ENCODE results near the gene GLIPR1L1.

DNA sequence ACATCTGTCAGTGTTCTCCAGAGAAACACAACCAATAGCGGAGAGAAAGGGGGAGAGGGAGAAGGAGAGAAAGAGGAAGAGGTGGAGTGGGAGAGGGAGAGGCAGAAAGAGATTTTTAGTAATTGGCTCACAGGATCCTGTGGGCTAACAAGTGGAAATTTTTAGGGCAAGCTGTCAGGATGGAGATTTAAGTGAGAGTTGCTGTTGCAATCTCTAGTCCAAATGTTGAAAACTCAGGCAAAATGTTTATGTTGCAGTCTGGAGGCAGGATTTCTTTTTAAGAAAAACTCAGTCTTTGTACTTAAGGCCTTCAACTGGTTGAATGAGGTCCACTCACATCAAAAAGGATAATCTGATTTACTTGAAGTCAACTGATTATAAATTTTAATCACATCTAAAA, 43.9 kb downstream of the GLIPR1L1 start:
- TF ChIP-seq POLR2A (IDR thresholded peaks at IDR 0.05; ENCODE audit: low read length) (no peak), GATA1 (IDR thresholded peaks at IDR 0.05; ENCODE audit: low read depth, low read length) (no peak)

Measured in erythroblast (primary cell).